SU-DHL-6 (cell line): ENCODE data around the gene ZFYVE21.

Experiments used
- H2AFZ ChIP-seq: fragments of 200-600 bp; sonication (generic); 2 replicates; pipeline ENCODE4 v1.6.1; 2014; ENCODE audit warnings: low read depth, mild to moderate bottlenecking, moderate library complexity, mixed read lengths, antibody characterized with exemption, low read length; ENCODE audit not compliant: severe bottlenecking
- H3F3A ChIP-seq: fragments of 200-600 bp; shearing (Covaris generic); 2 replicates; pipeline ENCODE4 v1.6.0; 2016; ENCODE audit warnings: antibody characterized with exemption, mild to moderate bottlenecking; ENCODE audit not compliant: insufficient read depth
- H3K27ac ChIP-seq: fragments of 200-600 bp; sonication (generic); 2 replicates; pipeline ENCODE4 v1.5.1; 2016; ENCODE audit warnings: low read depth, mild to moderate bottlenecking, low read length, moderate library complexity, mixed read lengths
- H3K27me3 ChIP-seq: fragments of 200-600 bp; sonication (generic), shearing (Covaris generic); 2 replicates; pipeline ENCODE4 v1.6.0; 2014; ENCODE audit warnings: mild to moderate bottlenecking, low read length
- H3K36me3 ChIP-seq: fragments of 200-600 bp; sonication (generic); 2 replicates; pipeline ENCODE4 v1.6.1; 2014; ENCODE audit warnings: mild to moderate bottlenecking, low read length, mixed read lengths
- H3K4me2 ChIP-seq: fragments of 300-600, 200-600 bp; shearing (Covaris generic), sonication (generic); 2 replicates; pipeline ENCODE4 v1.6.0; 2014; ENCODE audit warnings: low read length, low read depth, mild to moderate bottlenecking; ENCODE audit not compliant: poor library complexity, severe bottlenecking
- H3K4me3 ChIP-seq: fragments of 200-600 bp; sonication (generic); 2 replicates; pipeline ENCODE4 v1.5.1; 2014; ENCODE audit warnings: antibody characterized with exemption, low read length, mild to moderate bottlenecking, mixed read lengths; ENCODE audit not compliant: insufficient read depth, poor library complexity, severe bottlenecking
- H3K79me2 ChIP-seq: fragments of 200-600 bp; sonication (generic); 2 replicates; pipeline ENCODE4 v1.6.1; 2014; ENCODE audit warnings: mild to moderate bottlenecking, low read length, moderate library complexity; ENCODE audit not compliant: insufficient read depth
- H3K9ac ChIP-seq: fragments of 200-600 bp; sonication (generic); 2 replicates; pipeline ENCODE4 v1.7.0; 2014; ENCODE audit warnings: mild to moderate bottlenecking, low read length
- H3K9me2 ChIP-seq: fragments of 200-600 bp; sonication (generic); replicated peaks from 2 replicates; pipeline ENCODE4 v1.6.1; 2014; ENCODE audit warnings: low read length; ENCODE audit not compliant: insufficient read depth
- H3K9me3 ChIP-seq: fragments of 200-600 bp; sonication (generic); 2 replicates; pipeline ENCODE4 v1.6.1; 2014; ENCODE audit warnings: low read length, mixed read lengths; ENCODE audit not compliant: insufficient read depth
- H4K20me1 ChIP-seq: fragments of 200-600 bp; sonication (generic); 2 replicates; pipeline ENCODE4 v1.6.1; 2014; ENCODE audit warnings: low read depth, mild to moderate bottlenecking, antibody characterized with exemption, low read length, moderate library complexity, mixed read lengths
- CTCF ChIP-seq: fragments of 200-600 bp; sonication (generic); IDR thresholded peaks from one replicate; pipeline ENCODE4 v1.5.1; 2017; ENCODE audit warnings: antibody characterized with exemption, mild to moderate bottlenecking, low read length, moderate library complexity; ENCODE audit not compliant: insufficient read depth, poor library complexity, severe bottlenecking
- EZH2phosphoT487 ChIP-seq: fragments of 200-600 bp; sonication (generic), shearing (Covaris generic); conservative IDR thresholded peaks from 2 replicates; pipeline ENCODE4 v1.6.1; 2018; ENCODE audit warnings: mild to moderate bottlenecking, antibody characterized with exemption, low read length, moderate library complexity, mixed read lengths

The ZFYVE21 gene

DNA sequence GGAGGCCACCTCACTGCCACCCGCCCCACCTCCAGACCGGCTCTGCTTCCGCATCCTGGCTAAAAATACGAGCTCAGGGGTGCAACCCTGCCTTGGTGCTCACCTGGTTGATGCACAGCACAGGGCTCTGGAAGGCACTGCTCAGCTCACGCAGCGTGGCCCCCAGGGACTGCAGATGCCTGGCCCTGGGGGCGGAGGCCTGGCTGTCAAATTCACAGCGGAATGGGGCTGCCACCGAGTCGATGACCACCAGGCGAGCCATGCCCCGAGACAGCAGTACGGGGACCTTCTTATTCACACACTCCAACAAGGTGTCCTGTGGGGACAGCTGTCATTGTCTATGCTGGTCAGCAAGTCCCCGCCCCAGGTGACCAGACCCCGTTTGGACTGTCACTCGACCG, 16.3 kb upstream of the ZFYVE21 start:
- no peak for TF ChIP-seq EZH2phosphoT487
- no peak for TF ChIP-seq CTCF
- H3K79me2 ChIP-seq, result no peaks in the 10 kb centered on the region
- H3K9ac ChIP-seq, result peak overlapping the region; percentile 51
- H3K36me3 ChIP-seq, result no peaks in the 10 kb centered on the region
- H3K4me2 ChIP-seq, result peak overlapping the region; percentile 55
- H3K27ac ChIP-seq, result peak overlapping the region; percentile 95
- H2AFZ ChIP-seq, result no peak overlapping the region
- H3F3A ChIP-seq, result peaks cover 68% of the 10 kb centered on the region
- H3K9me3 ChIP-seq, result no peaks in the 10 kb centered on the region
- no peaks in the 10 kb centered on the region for H3K27me3 ChIP-seq
- no peaks in the 10 kb centered on the region for H4K20me1 ChIP-seq
- no peaks in the 10 kb centered on the region for H3K9me2 ChIP-seq
- no peak overlapping the region for H3K4me3 ChIP-seq

DNA sequence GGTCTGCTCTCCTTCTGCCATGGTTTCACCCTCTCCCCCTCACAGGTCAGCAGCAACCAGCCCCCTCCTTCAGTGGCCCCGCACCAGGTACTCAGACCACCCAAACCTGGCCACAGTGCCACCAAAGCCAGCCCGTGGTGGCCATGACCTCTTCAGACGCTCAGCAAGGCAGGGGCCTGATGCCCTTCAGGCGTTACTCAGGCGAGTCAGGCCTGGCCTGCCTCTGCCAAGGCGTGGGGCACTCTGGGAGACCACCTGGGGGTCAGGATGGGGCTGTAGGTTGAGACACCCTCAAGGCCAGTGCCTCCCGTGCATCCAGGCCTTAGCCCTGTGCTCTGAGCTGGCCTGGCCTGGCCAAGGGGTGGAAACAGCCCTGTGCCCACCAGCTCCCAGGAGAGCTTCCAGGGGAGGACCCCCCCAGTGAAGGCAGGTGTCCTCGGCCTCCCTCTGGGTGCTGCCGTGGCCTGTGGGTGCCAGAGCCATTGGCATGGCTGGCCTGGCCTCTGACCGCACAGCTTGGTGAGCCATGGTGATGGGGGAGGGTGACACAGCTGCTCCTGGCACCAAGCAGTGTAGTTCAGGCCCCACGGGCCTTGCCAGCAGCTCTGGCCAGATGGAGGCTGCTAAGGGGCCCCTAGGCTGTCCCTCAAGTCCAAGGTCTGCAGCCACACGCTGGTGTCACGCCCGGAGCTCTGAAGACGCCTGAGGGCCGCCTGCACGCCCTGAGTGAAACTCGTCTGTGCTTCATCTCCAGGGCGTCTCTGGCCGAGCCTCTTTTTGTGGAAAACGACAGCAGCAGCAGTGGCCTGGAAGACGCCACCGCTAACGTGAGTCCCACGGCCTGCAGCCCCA, 15.5 kb upstream of the ZFYVE21 start:
- TF ChIP-seq CTCF (no peak), EZH2phosphoT487 (no peak)
- Histone ChIP-seq H3K4me3 (no peak overlapping the region), H3K27me3 (no peaks in the 10 kb centered on the region), H3K36me3 (no peaks in the 10 kb centered on the region), H3F3A (peaks cover 68% of the 10 kb centered on the region), H3K9ac (peak overlapping the region; percentile 51), H3K9me2 (no peaks in the 10 kb centered on the region), H3K4me2 (peak overlapping the region; percentile 55), H3K79me2 (no peaks in the 10 kb centered on the region), H4K20me1 (no peaks in the 10 kb centered on the region), H2AFZ (no peak overlapping the region), H3K27ac (peak overlapping the region; percentile 95), H3K9me3 (no peaks in the 10 kb centered on the region)

GRCh38 chr14:103700753-103701490, 14.7 kb upstream of the ZFYVE21 start:
- H3F3A ChIP-seq, result peaks cover 61% of the 10 kb centered on the region
- no peaks in the 10 kb centered on the region for H3K27me3 ChIP-seq
- H3K9me2 ChIP-seq, result no peaks in the 10 kb centered on the region
- no peaks in the 10 kb centered on the region for H4K20me1 ChIP-seq
- H3K27ac ChIP-seq, result peak overlapping the region; percentile 95
- H2AFZ ChIP-seq, result no peak overlapping the region
- TF ChIP-seq EZH2phosphoT487 (no peak), CTCF (no peak)
- H3K79me2 ChIP-seq, result no peaks in the 10 kb centered on the region
- no peak overlapping the region for H3K4me3 ChIP-seq
- peak overlapping the region; percentile 33 for H3K9ac ChIP-seq
- peak overlapping the region; percentile 41 for H3K4me2 ChIP-seq
- no peaks in the 10 kb centered on the region for H3K36me3 ChIP-seq
- no peaks in the 10 kb centered on the region for H3K9me3 ChIP-seq
